ENCODE data around the gene PCP2.
"Not testable (repeated sequence)": the region's sequence is repeated elsewhere in the genome, so short reads cannot be mapped to it uniquely, and the experiment has no call there.

The PCP2 gene

GRCh38 chr19:7661744-7662538 lies 28.4 kb upstream of the PCP2 start:
- no peak for DNase-seq (ENCODE audit: low read depth)

DNA sequence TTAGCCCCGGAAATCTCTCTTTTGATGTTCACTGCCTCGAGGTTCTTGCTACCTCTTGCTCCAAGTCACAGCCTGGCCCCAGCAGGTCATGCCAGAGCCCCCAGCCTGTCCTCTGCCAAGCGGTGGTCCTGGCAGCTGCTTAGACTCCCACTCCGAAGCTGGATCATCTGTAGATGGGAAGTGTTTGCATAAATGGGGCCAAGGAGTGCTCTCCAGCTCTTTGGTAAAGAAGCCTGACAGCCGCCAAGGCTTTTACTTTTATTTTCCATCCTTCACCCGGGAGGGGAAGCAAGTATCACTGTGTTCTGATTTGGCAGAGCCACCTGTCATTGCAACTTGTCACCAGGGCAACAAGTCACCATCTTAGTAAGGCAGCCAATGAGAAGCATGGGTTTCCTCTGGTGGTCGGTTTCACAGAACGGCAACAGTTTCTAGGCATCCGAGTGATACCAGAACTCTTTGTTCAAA lies 24.7 kb upstream of the PCP2 start:
- DNase-seq (ENCODE audit: low read depth): peak; percentile 30

DNA sequence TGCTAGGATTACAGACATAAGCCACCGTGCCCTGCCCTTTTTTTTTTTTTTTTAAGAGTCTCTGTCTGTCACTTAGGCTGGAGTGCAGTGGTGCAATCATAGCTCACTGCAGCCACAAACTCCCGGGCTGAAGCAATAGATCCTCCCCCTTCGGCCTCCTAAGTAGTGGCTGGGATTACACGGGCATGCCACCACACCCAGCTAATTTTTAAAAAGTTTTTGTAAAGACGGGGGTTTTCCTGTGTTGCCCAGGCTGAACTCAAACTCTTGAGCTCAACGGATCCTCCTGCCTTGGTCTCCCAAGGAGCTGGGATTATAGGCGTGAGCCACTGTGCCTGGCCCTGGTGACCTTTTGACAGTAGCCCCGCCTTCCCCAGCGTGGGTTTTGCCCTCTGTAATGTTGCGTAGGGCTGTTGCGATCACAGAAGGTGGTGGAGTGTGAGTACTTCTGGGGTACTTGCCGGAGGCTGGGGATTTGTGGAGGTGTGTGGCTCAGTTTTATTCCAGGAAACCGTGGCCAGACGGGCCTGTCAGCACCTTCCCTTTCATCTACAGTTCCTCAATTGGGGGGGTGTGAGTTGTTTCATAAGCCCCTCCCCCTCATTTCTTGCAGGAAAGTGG lies 23.7 kb upstream of the PCP2 start:
- DNase-seq (ENCODE audit: low read depth): no peak

DNA sequence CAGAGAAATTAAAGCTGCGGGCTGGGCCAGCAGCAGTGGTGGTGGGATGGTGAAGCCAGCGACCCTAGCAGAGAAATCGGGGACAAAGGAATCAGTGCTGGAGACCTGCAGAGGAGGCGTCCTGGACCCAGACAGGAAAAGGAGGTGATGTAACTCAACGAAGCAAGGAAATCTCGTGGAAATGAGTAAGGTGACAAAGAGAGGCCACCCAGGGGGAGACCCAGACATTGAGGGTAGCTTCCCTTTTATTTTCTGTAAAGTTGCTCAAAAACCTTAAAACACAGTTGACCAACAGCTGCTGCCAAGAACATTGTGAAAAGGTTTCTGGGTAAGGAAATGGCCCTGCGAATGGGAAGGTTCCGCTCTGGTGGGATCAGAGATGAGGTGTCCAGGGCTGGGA lies 22.1 kb upstream of the PCP2 start:
- no peak for DNase-seq (ENCODE audit: low read depth)

GRCh38 chr19:7654401-7654800 lies 20.9 kb upstream of the PCP2 start:
- no peak for DNase-seq (ENCODE audit: low read depth)

- DNase-seq (ENCODE audit: low read depth): peak; percentile 80
Observed at GRCh38 chr19:7652061-7652641, 18.6 kb upstream of the PCP2 start.

GRCh38 chr19:7650148-7650547 lies 16.6 kb upstream of the PCP2 start:
- DNase-seq (ENCODE audit: low read depth): no peak

- DNase-seq (ENCODE audit: low read depth): no peak
Observed at GRCh38 chr19:7648265-7649014, 14.9 kb upstream of the PCP2 start.

DNA sequence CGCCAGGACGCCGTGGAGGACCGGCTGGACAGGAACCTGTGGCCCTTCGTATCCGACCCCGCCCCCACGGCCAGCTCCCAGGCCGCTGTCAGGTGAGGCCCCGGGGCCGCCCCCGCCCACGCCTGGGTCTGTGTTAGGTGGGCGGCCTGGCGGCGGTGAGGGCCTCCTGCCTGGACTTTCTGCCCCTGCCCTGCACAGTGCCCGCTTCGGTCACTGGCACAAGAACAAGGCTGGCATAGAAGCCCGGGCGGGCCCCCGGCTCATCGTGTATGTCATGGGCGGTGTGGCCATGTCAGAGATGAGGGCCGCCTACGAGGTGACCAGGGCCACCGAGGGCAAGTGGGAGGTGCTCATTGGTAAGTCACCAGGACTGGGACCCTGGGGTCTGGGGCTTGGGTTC lies 13.6 kb upstream of the PCP2 start:
- no peak for DNase-seq (ENCODE audit: low read depth)

DNA sequence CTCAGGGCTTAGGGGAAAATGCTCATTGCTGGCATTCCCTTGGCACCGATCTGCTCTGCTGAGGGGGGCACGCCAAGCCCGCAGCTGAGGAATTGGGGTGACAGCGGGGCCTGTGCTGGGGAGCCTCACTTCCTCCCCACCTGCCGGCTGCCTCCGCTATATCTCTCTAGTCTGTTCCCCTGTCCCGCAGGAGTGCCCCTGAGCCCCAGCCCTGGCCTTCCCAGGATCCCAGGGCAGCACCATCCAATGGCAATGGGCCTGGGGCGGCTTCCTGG lies 12.8 kb upstream of the PCP2 start:
- DNase-seq (ENCODE audit: low read depth): no peak

GRCh38 chr19:7645656-7646425 lies 12.3 kb upstream of the PCP2 start:
- DNase-seq (ENCODE audit: low read depth): no peak

DNA sequence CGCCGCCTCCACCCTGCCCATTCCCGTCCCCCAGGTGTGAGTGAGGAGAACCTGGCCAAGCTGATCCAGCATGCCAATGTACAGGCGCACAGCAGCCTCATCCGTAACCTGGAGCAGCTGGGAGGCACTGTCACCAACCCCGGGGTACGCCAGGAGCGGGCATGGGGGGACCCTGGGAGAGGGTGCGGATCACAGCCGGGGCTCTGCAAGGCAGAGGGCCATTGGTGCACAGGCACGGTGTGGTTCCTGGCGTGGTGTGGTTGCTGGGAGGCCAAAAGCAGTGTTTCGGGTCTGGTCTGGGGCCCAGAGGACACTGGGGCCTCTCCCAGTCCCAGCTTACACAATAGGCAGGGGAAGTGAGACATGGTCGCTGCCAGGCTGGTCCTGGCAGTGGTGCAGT lies 11.6 kb upstream of the PCP2 start:
- DNase-seq (ENCODE audit: low read depth): no peak

DNA sequence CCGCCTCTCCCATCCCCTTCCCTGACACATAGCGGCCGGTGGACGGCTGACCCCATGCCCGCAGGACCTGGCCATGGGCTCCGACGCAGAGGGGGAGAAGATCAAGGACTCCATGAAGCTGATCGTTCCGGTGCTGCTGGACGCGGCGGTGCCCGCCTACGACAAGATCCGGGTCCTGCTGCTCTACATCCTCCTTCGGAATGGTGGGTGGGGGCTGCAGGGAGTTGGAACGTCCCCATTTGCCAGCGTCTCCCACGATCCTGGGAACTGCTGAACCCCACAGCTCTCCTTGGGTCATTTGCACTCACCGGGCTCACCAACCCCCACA lies 11.0 kb upstream of the PCP2 start:
- no peak for DNase-seq (ENCODE audit: low read depth)

DNA sequence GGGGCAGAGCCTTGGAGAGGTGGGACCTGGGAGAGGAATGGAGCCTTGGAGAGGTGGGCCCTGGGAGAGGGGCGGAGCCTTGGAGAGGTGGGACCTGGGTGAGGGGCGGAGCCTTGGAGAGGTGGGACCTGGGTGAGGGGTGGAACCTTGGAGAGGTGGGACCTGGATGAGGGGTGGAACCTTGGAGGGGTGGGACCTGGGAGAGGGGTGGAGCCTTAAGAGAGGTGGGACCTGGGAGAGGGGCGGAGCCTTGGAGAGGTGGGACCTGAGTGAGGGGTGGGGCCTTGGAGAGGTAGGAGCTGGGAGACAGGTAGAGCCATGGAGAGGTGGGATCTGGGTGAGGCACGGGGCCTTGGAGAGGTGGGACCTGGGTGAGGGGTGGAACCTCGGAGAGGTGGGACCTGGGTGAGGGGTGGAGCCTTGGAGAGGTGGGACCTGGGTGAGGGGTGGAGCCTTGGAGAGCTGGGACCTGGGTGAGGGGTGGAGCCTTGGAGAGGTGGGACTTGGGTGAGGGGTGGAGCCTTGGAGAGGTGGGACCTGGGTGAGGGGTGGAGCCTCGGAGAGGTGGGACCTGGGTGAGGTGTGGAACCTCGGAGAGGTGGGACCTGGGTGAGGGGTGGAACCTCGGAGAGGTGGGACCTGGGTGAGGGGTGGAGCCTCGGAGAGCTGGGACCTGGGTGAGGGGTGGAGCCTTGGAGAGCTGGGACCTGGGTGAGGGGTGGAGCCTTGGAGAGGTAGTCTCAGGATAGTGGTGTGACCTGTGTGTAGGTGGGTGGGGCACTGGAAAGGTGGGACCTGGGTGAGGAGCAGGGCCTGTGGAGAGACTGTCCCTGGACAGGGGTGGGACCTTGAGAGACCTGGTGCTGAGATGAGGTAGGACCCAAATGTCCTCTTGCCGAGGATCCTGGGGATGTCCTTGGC lies 10.4 kb upstream of the PCP2 start:
- not testable (repeated sequence) for DNase-seq (ENCODE audit: low read depth)

DNA sequence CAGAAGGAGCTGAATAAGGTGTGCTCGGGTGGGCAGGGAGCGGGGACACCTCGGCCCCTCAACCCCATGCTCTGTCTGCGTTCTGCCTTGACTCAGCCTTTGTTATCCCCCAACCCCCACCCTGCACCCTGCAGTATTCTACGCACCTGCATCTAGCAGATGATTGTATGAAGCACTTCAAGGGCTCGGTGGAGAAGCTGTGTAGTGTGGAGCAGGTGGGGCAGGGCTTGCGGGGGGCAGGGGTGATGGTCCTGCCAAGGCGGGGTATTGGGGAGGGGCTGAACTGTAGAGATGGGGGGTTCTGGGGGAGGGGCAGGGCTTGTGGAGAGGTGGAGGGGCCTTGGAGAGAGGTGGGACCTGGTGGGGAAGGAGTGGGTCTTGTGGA lies 9.5 kb upstream of the PCP2 start:
- DNase-seq (ENCODE audit: low read depth): no peak

- DNase-seq (ENCODE audit: low read depth): no peak
Observed at GRCh38 chr19:7642295-7643030, 8.9 kb upstream of the PCP2 start.

DNA sequence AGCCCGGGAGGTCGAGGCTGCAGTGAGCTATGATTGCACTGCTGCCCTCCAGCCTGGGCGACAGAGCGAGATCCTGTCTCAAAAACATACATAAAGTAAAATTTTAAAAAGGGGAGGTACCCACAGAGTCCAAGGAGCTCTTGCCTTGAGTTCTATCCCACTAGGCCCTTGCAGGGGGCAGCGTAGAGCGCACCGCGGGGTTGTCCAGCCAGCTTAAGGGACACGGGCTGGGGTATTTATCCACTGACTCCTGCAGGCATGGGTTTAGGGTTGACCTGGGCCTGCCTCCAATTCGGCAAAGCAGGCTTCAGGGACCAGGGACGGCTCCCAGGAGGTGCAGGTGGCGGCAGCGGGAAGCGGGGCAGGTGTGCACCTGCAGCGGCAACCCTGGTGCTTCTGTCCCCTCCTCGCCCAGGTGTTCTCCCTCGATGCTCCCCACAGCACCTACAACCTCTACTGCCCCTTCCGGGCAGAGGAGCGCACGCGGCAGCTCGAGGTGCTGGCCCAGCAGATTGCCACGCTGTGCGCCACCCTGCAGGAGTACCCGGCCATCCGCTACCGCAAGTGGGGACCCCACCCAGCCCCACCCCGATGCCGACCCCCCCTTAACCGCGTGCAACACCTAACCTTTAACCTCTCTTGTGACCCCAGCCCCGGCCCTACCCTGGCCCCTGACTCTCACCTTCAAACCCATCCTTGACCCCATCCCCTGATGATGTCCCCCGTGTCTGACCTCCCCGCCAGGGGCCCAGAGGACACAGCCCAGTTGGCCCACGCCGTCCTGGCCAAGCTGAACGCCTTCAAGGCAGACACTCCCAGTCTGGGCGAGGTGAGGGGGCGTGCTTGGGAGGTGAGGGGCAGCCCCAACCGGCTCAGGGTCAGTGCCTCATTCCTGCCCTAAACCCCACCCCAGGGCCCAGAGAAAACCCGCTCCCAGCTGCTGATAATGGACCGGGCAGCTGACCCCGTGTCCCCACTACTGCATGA lies 8.1 kb upstream of the PCP2 start:
- no peak for DNase-seq (ENCODE audit: low read depth)

- no peak for DNase-seq (ENCODE audit: low read depth)
Observed at GRCh38 chr19:7640803-7641202, 7.3 kb upstream of the PCP2 start.

DNA sequence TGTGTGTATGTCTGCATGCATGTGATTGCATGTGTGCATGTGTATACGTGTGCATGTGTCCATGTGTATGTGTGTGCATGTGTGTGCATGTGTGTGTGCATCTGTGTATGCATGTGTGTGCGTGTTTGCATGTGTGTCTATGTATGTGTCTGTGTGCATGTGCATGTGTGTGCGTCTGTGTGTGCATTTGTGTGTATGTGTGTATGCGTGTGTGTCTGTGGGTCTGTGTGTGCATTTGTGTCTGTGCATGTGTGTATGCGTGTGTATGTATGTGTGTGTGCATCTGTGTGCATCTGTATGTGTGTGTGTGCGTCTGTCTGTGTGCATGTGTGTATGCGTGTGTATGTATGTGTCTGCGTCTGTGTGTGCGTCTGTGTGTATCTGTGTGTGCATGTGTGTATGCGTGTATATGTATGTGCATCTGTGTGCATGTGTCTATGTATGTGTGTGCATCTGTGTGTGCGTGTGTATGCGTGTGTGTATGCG lies 6.4 kb upstream of the PCP2 start:
- DNase-seq (ENCODE audit: low read depth): no peak
